WTC11 (cell line): ENCODE measurements around the gene VEGFA. TPM values are rescaled to one million over a fixed set of nuclear protein-coding genes. Genes with fewer than 3 reads are reported as not detected.

Experiments used
- ATAC-seq: fragments of 200-7000 bp; cut with Tn5 transposase; 2 replicates; pipeline ENCODE4 v1.10.0; 2021; ENCODE audit warnings: mild to moderate bottlenecking, moderate library complexity
- CTCF ChIA-PET: fragments of 300-600 bp; sonication (Branson Sonifier 250); formaldehyde crosslinking; loops from one replicate; lab custom pipeline; 2021; ENCODE audit warnings: antibody characterized with exemption; lab: Charles Lee
- POLR2A ChIA-PET: fragments of 350-600 bp; sonication (Branson Sonifier 250); formaldehyde crosslinking; loops from one replicate; lab custom pipeline; 2021; ENCODE audit warnings: antibody characterized with exemption; lab: Charles Lee
- DNase-seq: peaks from one replicate; pipeline ENCODE4 v3.0.0; 2021; ENCODE audit warnings: low spot score
- H3K27ac Mint-ChIP-seq: 2 replicates; pipeline ENCODE4 v1.8.0; 2021; ENCODE audit warnings: mixed read lengths
- H3K27me3 Mint-ChIP-seq: 2 replicates; pipeline ENCODE4 v1.8.0; 2021; ENCODE audit warnings: low read depth, mild to moderate bottlenecking, moderate library complexity, mixed read lengths
- H3K36me3 Mint-ChIP-seq: 2 replicates; pipeline ENCODE4 v1.8.0; 2021; ENCODE audit warnings: mixed read lengths
- H3K4me1 Mint-ChIP-seq: 2 replicates; pipeline ENCODE4 v1.8.0; 2022; ENCODE audit warnings: mixed read lengths
- H3K4me3 Mint-ChIP-seq: 2 replicates; pipeline ENCODE4 v1.8.0; 2021; ENCODE audit warnings: mild to moderate bottlenecking, moderate library complexity, mixed read lengths
- H3K9me3 Mint-ChIP-seq: 2 replicates; pipeline ENCODE4 v1.8.0; 2021; ENCODE audit warnings: mixed read lengths
- CREM ChIP-seq: sonication (generic); formaldehyde crosslinking; IDR thresholded peaks from 2 replicates; pipeline ENCODE4 v1.8.1; 2022; ENCODE audit warnings: mild to moderate bottlenecking, missing genetic modification reagents, moderate library complexity
- FOXK1 ChIP-seq: sonication (generic); formaldehyde crosslinking; IDR thresholded peaks from 2 replicates; pipeline ENCODE4 v1.8.0; 2022; ENCODE audit warnings: mild to moderate bottlenecking, moderate library complexity, missing genetic modification reagents
- FOXP1 ChIP-seq: sonication (generic); formaldehyde crosslinking; IDR thresholded peaks from 2 replicates; pipeline ENCODE4 v1.8.0; 2022; ENCODE audit warnings: missing genetic modification reagents, mild to moderate bottlenecking, moderate library complexity, borderline replicate concordance
- HMGA2 ChIP-seq: fragments of 250-450 bp; sonication (Bioruptor Pico); IDR thresholded peaks from 2 replicates; pipeline ENCODE4 v1.4.0; 2021; ENCODE audit warnings: mild to moderate bottlenecking, moderate library complexity
- NR1H2 ChIP-seq: sonication (generic); formaldehyde crosslinking; IDR thresholded peaks from 2 replicates; pipeline ENCODE4 v1.9.0; 2021; ENCODE audit warnings: mild to moderate bottlenecking, moderate library complexity, missing genetic modification reagents
- NR2C2 ChIP-seq: sonication (generic); formaldehyde crosslinking; IDR thresholded peaks from 2 replicates; pipeline ENCODE4 v1.8.0; 2022; ENCODE audit warnings: mild to moderate bottlenecking, missing genetic modification reagents
- SMAD3 ChIP-seq: sonication (generic); formaldehyde crosslinking; IDR thresholded peaks from 2 replicates; pipeline ENCODE4 v1.8.0; 2022; ENCODE audit warnings: missing genetic modification reagents, mild to moderate bottlenecking, borderline replicate concordance
- SP1 ChIP-seq: sonication (generic); formaldehyde crosslinking; conservative IDR thresholded peaks from 2 replicates; pipeline ENCODE4 v1.8.1; 2022; ENCODE audit warnings: missing genetic modification reagents
- TEAD1 ChIP-seq: sonication (generic); formaldehyde crosslinking; IDR thresholded peaks from 2 replicates; pipeline ENCODE4 v1.8.0; 2022; ENCODE audit warnings: mild to moderate bottlenecking, missing genetic modification reagents
- ZNF121 ChIP-seq: sonication (generic); formaldehyde crosslinking; IDR thresholded peaks from 2 replicates; pipeline ENCODE4 v1.8.0; 2023; ENCODE audit warnings: missing genetic modification reagents
- ZNF263 ChIP-seq: sonication (generic); formaldehyde crosslinking; IDR thresholded peaks from 2 replicates; pipeline ENCODE4 v1.8.1; 2022; ENCODE audit warnings: low read depth, mild to moderate bottlenecking, moderate library complexity, missing genetic modification reagents
- total RNA-seq: library from RNA; stranded (reverse); gene quantifications from 3 replicates; pipeline ENCODE4 v1.2.3, GENCODE V29; 2021
- TF ChIP-seq, protein P1 (sequence below): sonication (generic); formaldehyde crosslinking; IDR thresholded peaks from 2 replicates; pipeline ENCODE4 v1.8.1; 2022; ENCODE audit warnings: missing genetic modification reagents, borderline replicate concordance
- TF ChIP-seq, protein P2 (sequence below): fragments of 250-450 bp; sonication (Bioruptor Pico); IDR thresholded peaks from 2 replicates; pipeline ENCODE4 v2.1.2; 2022; ENCODE audit warnings: mild to moderate bottlenecking, moderate library complexity
- TF ChIP-seq, protein P3 (sequence below): fragments of 250-450 bp; sonication (Bioruptor Pico); IDR thresholded peaks from 2 replicates; pipeline ENCODE4 v1.9.0; 2021; ENCODE audit warnings: mild to moderate bottlenecking, borderline replicate concordance
- TF ChIP-seq, protein P4 (sequence below): sonication (generic); formaldehyde crosslinking; IDR thresholded peaks from 2 replicates; pipeline ENCODE4 v1.8.1; 2022; ENCODE audit warnings: mild to moderate bottlenecking, missing genetic modification reagents, moderate library complexity, borderline replicate concordance
- TF ChIP-seq, protein P5 (sequence below): sonication (generic); formaldehyde crosslinking; conservative IDR thresholded peaks from 2 replicates; pipeline ENCODE4 v1.8.1; 2022; ENCODE audit warnings: mild to moderate bottlenecking, missing genetic modification reagents
- TF ChIP-seq, protein P6 (sequence below): sonication (generic); formaldehyde crosslinking; IDR thresholded peaks from 2 replicates; pipeline ENCODE4 v1.8.0; 2023; ENCODE audit warnings: missing genetic modification reagents
- TF ChIP-seq, protein P7 (sequence below): sonication (generic); formaldehyde crosslinking; IDR thresholded peaks from 2 replicates; pipeline ENCODE4 v1.8.0; 2023; ENCODE audit warnings: missing genetic modification reagents, mild to moderate bottlenecking, borderline replicate concordance

VEGFA gene
- total RNA-seq, 1 experiment from 2014 or later, result 43.8 TPM

DNA sequence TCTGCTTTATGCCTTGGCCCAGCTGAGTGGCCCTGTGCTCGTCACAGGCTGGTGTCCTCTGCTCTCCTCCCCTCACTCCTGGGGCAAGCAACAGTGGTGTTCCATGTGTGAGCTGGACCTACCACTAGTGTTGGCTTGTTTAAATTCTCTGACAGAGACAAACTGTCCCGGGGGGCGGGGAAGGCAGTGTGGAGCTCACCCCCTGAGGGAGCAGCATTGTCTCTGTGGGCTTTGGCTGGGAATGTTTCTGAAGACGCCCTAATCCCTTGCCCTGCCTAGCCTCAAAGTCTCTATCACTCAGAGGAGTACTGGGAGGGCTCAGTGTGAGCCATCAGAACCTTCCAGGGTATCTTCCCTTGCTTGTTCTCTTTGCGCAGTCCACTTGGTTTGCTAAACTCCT is 5.2 kb upstream of the VEGFA start:
- H3K4me3 Mint-ChIP-seq, result no peak overlapping the region
- no peaks in the 10 kb centered on the region for H3K36me3 Mint-ChIP-seq
- DNase-seq (peak; percentile 9), ATAC-seq (no peak)
- POLR2A ChIA-PET, result interaction anchor here (0.5 to 0.6 kb wide), 2 partner anchors 59 to 130 kb away, joined by 3 to 4 read pairs; no protein-coding TSS in a partner anchor
- TF ChIP-seq, protein P1, sequence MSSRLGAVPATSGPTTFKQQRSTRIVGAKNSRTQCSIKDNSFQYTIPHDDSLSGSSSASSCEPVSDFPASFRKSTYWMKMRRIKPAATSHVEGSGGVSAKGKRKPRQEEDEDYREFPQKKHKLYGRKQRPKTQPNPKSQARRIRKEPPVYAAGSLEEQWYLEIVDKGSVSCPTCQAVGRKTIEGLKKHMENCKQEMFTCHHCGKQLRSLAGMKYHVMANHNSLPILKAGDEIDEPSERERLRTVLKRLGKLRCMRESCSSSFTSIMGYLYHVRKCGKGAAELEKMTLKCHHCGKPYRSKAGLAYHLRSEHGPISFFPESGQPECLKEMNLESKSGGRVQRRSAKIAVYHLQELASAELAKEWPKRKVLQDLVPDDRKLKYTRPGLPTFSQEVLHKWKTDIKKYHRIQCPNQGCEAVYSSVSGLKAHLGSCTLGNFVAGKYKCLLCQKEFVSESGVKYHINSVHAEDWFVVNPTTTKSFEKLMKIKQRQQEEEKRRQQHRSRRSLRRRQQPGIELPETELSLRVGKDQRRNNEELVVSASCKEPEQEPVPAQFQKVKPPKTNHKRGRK (CRISPR knock-in tag), result no peak
- TF ChIP-seq SP1 (no peak), FOXP1 (CRISPR knock-in tag) (no peak), NR1H2 (CRISPR knock-in tag) (no peak), CREM (CRISPR knock-in tag) (no peak), HMGA2 (CRISPR knock-in tag) (no peak), SMAD3 (CRISPR knock-in tag) (no peak), FOXK1 (CRISPR knock-in tag) (no peak), ZNF121 (CRISPR knock-in tag) (no peak), NR2C2 (CRISPR knock-in tag) (no peak), TEAD1 (CRISPR knock-in tag) (no peak), ZNF263 (CRISPR knock-in tag) (no peak)
- TF ChIP-seq, protein P2, sequence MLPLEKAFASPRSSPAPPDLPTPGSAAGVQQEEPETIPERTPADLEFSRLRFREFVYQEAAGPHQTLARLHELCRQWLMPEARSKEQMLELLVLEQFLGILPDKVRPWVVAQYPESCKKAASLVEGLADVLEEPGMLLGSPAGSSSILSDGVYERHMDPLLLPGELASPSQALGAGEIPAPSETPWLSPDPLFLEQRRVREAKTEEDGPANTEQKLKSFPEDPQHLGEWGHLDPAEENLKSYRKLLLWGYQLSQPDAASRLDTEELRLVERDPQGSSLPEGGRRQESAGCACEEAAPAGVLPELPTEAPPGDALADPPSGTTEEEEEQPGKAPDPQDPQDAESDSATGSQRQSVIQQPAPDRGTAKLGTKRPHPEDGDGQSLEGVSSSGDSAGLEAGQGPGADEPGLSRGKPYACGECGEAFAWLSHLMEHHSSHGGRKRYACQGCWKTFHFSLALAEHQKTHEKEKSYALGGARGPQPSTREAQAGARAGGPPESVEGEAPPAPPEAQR (CRISPR knock-in tag), result no peak
- TF ChIP-seq, protein P3, sequence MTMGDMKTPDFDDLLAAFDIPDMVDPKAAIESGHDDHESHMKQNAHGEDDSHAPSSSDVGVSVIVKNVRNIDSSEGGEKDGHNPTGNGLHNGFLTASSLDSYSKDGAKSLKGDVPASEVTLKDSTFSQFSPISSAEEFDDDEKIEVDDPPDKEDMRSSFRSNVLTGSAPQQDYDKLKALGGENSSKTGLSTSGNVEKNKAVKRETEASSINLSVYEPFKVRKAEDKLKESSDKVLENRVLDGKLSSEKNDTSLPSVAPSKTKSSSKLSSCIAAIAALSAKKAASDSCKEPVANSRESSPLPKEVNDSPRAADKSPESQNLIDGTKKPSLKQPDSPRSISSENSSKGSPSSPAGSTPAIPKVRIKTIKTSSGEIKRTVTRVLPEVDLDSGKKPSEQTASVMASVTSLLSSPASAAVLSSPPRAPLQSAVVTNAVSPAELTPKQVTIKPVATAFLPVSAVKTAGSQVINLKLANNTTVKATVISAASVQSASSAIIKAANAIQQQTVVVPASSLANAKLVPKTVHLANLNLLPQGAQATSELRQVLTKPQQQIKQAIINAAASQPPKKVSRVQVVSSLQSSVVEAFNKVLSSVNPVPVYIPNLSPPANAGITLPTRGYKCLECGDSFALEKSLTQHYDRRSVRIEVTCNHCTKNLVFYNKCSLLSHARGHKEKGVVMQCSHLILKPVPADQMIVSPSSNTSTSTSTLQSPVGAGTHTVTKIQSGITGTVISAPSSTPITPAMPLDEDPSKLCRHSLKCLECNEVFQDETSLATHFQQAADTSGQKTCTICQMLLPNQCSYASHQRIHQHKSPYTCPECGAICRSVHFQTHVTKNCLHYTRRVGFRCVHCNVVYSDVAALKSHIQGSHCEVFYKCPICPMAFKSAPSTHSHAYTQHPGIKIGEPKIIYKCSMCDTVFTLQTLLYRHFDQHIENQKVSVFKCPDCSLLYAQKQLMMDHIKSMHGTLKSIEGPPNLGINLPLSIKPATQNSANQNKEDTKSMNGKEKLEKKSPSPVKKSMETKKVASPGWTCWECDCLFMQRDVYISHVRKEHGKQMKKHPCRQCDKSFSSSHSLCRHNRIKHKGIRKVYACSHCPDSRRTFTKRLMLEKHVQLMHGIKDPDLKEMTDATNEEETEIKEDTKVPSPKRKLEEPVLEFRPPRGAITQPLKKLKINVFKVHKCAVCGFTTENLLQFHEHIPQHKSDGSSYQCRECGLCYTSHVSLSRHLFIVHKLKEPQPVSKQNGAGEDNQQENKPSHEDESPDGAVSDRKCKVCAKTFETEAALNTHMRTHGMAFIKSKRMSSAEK, result no peak
- TF ChIP-seq, protein P4, sequence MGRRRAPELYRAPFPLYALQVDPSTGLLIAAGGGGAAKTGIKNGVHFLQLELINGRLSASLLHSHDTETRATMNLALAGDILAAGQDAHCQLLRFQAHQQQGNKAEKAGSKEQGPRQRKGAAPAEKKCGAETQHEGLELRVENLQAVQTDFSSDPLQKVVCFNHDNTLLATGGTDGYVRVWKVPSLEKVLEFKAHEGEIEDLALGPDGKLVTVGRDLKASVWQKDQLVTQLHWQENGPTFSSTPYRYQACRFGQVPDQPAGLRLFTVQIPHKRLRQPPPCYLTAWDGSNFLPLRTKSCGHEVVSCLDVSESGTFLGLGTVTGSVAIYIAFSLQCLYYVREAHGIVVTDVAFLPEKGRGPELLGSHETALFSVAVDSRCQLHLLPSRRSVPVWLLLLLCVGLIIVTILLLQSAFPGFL, result no peak
- TF ChIP-seq, protein P5, sequence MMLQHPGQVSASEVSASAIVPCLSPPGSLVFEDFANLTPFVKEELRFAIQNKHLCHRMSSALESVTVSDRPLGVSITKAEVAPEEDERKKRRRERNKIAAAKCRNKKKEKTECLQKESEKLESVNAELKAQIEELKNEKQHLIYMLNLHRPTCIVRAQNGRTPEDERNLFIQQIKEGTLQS (CRISPR knock-in tag), result no peak
- TF ChIP-seq, protein P6, sequence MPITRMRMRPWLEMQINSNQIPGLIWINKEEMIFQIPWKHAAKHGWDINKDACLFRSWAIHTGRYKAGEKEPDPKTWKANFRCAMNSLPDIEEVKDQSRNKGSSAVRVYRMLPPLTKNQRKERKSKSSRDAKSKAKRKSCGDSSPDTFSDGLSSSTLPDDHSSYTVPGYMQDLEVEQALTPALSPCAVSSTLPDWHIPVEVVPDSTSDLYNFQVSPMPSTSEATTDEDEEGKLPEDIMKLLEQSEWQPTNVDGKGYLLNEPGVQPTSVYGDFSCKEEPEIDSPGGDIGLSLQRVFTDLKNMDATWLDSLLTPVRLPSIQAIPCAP (CRISPR knock-in tag), result no peak
- TF ChIP-seq, protein P7, sequence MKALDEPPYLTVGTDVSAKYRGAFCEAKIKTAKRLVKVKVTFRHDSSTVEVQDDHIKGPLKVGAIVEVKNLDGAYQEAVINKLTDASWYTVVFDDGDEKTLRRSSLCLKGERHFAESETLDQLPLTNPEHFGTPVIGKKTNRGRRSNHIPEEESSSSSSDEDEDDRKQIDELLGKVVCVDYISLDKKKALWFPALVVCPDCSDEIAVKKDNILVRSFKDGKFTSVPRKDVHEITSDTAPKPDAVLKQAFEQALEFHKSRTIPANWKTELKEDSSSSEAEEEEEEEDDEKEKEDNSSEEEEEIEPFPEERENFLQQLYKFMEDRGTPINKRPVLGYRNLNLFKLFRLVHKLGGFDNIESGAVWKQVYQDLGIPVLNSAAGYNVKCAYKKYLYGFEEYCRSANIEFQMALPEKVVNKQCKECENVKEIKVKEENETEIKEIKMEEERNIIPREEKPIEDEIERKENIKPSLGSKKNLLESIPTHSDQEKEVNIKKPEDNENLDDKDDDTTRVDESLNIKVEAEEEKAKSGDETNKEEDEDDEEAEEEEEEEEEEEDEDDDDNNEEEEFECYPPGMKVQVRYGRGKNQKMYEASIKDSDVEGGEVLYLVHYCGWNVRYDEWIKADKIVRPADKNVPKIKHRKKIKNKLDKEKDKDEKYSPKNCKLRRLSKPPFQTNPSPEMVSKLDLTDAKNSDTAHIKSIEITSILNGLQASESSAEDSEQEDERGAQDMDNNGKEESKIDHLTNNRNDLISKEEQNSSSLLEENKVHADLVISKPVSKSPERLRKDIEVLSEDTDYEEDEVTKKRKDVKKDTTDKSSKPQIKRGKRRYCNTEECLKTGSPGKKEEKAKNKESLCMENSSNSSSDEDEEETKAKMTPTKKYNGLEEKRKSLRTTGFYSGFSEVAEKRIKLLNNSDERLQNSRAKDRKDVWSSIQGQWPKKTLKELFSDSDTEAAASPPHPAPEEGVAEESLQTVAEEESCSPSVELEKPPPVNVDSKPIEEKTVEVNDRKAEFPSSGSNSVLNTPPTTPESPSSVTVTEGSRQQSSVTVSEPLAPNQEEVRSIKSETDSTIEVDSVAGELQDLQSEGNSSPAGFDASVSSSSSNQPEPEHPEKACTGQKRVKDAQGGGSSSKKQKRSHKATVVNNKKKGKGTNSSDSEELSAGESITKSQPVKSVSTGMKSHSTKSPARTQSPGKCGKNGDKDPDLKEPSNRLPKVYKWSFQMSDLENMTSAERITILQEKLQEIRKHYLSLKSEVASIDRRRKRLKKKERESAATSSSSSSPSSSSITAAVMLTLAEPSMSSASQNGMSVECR (CRISPR knock-in tag), result no peak
- peaks cover 8% of the 10 kb centered on the region for H3K27me3 Mint-ChIP-seq
- CTCF ChIA-PET, result interaction anchor here (0.9 to 5.3 kb wide), 4 partner anchors 97 to 314 kb away, joined by 3 to 39 read pairs (median 8); no protein-coding TSS in a partner anchor
- peaks cover 32% of the 10 kb centered on the region for H3K4me1 Mint-ChIP-seq
- H3K9me3 Mint-ChIP-seq, result no peaks in the 10 kb centered on the region
- no peak overlapping the region for H3K27ac Mint-ChIP-seq
